EH (cell line): ENCODE data around the gene RAB6D.
"Not testable (repeated sequence)": the region's sequence is repeated elsewhere in the genome, so short reads cannot be mapped to it uniquely, and the experiment has no call there.

Experiments
- DNase-seq: peaks from one replicate; pipeline ENCODE4 v3.0.0-alpha.2; 2015; ENCODE audit warnings: low read depth

Gene RAB6D

GRCh38 chr2:131363703-131364186, at the start of gene RAB6D:
RAB6D (minus strand) TSS chr2:131364168; CDS start chr2:131363720, 448 bp downstream.
- DNase-seq, result not testable (repeated sequence)

- DNase-seq, result peak; percentile 62
These were observed 49.3 kb upstream of the RAB6D start for GRCh38 chr2:131413148-131413747.

- DNase-seq, result no peak
These were observed 46.2 kb upstream of the RAB6D start for GRCh38 chr2:131410173-131410572.

- no peak for DNase-seq
These were observed 44.8 kb upstream of the RAB6D start for GRCh38 chr2:131408778-131409177.

GRCh38 chr2:131408207-131408606, 44.2 kb upstream of the RAB6D start:
- no peak for DNase-seq

GRCh38 chr2:131404753-131405152, 40.8 kb upstream of the RAB6D start:
- no peak for DNase-seq

- no peak for DNase-seq
These were observed 38.5 kb upstream of the RAB6D start for GRCh38 chr2:131402320-131403039.

- no peak for DNase-seq
These were observed 36.9 kb upstream of the RAB6D start for GRCh38 chr2:131400849-131401248.

- not testable (repeated sequence) for DNase-seq
These were observed 36.5 kb upstream of the RAB6D start for GRCh38 chr2:131400441-131400840.

GRCh38 chr2:131396209-131396608, 32.2 kb upstream of the RAB6D start:
- not testable (repeated sequence) for DNase-seq

GRCh38 chr2:131395024-131395645, 31.2 kb upstream of the RAB6D start:
- DNase-seq, result peak; percentile 13

- DNase-seq, result peak; percentile 19
These were observed 30.4 kb upstream of the RAB6D start for GRCh38 chr2:131394147-131394931.

GRCh38 chr2:131391953-131392352, 28.0 kb upstream of the RAB6D start:
- DNase-seq, result not testable (repeated sequence)

GRCh38 chr2:131391471-131391870, 27.5 kb upstream of the RAB6D start:
- DNase-seq, result not testable (repeated sequence)

- DNase-seq, result not testable (repeated sequence)
These were observed 26.6 kb upstream of the RAB6D start for GRCh38 chr2:131390495-131391130.

- DNase-seq, result no peak
These were observed 25.7 kb upstream of the RAB6D start for GRCh38 chr2:131389657-131390056.

GRCh38 chr2:131388834-131389233, 24.9 kb upstream of the RAB6D start:
- not testable (repeated sequence) for DNase-seq

- not testable (repeated sequence) for DNase-seq
These were observed 9.1 kb upstream of the RAB6D start for GRCh38 chr2:131373111-131373510.

GRCh38 chr2:131369954-131370353, 6.0 kb upstream of the RAB6D start:
- DNase-seq, result no peak

GRCh38 chr2:131368493-131369066, 4.6 kb upstream of the RAB6D start:
- not testable (repeated sequence) for DNase-seq

- no peak for DNase-seq
These were observed 3.4 kb upstream of the RAB6D start for GRCh38 chr2:131367352-131367751.
